ENCODE data around the gene ANKEF1. TPM values are rescaled to one million over a fixed set of nuclear protein-coding genes. Genes with fewer than 3 reads are reported as not detected.

ANKEF1 gene
- total RNA-seq, 4 donors from 2014 or later: 10.1 to 14.2 (median 11.5) TPM

DNA sequence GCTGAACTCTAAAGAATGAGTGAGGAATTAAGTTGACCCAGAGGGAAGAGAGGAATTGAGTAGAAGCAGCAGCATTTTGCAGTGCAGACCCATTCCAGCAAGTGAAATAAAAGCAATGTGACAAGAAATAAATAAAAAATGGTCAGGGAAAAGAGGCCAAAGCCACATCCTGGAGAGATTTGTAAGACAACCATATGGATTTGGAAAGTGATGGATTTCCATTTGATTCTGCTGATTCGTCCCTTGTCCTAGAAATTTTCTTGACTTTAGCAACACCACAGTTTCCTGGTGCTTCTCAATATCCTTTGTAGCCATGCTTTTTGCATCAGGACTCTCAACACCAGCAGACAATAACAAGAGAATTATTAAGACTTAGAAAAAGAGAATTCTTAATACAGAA is 29.8 kb downstream of the ANKEF1 start:
- Histone ChIP-seq H3K4me3 (replicated peaks in 1 of 3) (no peak overlapping the region), H3K9me3 (no peaks in the 10 kb centered on the region), H3K36me3 (no peaks in the 10 kb centered on the region), H3K27me3 (no peaks in the 10 kb centered on the region), H3K27ac (no peak overlapping the region), H3K4me1 (no peaks in the 10 kb centered on the region)
- 77 to 88% methylated on average over 1 of the region's 1 CpG for whole genome bisulfite sequencing, 2 donors
- intact Hi-C loops (cut with DNase I): no loop called here
- TF ChIP-seq, protein P1, sequence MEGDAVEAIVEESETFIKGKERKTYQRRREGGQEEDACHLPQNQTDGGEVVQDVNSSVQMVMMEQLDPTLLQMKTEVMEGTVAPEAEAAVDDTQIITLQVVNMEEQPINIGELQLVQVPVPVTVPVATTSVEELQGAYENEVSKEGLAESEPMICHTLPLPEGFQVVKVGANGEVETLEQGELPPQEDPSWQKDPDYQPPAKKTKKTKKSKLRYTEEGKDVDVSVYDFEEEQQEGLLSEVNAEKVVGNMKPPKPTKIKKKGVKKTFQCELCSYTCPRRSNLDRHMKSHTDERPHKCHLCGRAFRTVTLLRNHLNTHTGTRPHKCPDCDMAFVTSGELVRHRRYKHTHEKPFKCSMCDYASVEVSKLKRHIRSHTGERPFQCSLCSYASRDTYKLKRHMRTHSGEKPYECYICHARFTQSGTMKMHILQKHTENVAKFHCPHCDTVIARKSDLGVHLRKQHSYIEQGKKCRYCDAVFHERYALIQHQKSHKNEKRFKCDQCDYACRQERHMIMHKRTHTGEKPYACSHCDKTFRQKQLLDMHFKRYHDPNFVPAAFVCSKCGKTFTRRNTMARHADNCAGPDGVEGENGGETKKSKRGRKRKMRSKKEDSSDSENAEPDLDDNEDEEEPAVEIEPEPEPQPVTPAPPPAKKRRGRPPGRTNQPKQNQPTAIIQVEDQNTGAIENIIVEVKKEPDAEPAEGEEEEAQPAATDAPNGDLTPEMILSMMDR (IDR thresholded peaks at IDR 0.05): no peak
- TF ChIP-seq POLR2A (IDR thresholded peaks at IDR 0.05): no peak
- DNase-seq: no peak

DNA sequence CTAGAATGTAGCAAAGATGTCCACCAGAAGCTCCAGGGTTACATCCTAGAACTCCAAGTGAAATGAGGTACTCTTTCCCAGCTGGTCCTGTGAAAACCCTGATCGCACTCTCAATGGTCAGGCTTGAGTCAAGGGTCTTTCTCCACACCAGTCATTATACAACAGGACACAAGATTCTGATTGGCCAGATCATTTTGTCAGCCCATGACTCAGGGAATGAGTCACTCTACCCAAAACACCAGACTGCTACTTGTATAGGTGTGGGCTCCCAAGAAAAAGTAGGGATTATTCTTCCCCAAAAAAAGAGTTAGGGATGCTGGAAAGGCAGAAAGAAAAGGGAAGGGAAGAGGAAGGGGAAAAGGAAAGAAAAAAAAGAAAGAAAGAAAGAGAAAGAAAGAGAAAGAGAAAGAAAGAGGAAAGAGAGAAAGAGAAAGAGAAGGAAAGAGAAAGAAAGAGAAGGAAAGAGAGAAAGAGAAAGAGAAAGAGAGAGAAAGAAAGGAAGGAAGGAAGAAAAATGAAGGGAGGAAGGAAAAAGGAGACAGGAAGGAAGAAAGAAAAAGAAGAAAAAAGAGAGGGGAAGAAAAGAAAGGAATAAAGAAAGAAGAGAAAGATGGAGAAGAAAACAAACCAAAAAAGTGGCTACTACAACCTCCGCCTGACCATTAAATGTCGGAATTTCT is 30.5 kb downstream of the ANKEF1 start:
- 91 to 92% methylated on average over 3 of the region's 3 CpGs for WGBS, 2 donors
- Histone ChIP-seq H3K4me3 (replicated peaks in 1 of 3) (no peak overlapping the region), H3K4me1 (no peaks in the 10 kb centered on the region), H3K36me3 (no peaks in the 10 kb centered on the region), H3K27me3 (no peaks in the 10 kb centered on the region), H3K9me3 (no peaks in the 10 kb centered on the region), H3K27ac (no peak overlapping the region)
- TF ChIP-seq, protein P1 (IDR thresholded peaks at IDR 0.05): no peak
- TF ChIP-seq POLR2A (IDR thresholded peaks at IDR 0.05): no peak
- DNase-seq: no peak
- intact Hi-C loops (cut with DNase I): no loop called here

DNA sequence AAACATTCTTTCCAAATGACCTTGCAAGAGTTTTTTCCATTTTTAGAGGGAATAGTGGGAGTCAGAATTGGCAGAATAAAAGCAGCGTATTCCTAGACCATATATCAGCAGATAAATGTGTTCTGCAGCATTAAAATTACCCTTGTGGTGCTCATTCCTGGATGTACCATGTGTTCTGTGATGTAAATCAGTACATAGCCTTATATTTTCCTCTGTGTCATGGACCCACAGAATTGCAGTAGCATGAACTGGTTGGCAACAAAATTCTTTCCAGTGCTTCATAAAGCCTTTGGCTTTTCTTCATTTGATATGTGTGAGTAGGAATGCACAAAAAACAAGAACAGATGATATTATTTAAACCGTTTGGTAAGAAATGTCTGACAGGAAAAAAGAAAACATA is 32.5 kb downstream of the ANKEF1 start:
- DNase-seq: no peak
- Histone ChIP-seq H3K9me3 (no peaks in the 10 kb centered on the region), H3K27me3 (no peaks in the 10 kb centered on the region), H3K36me3 (no peaks in the 10 kb centered on the region), H3K4me1 (no peaks in the 10 kb centered on the region), H3K27ac (no peak overlapping the region), H3K4me3 (replicated peaks in 1 of 3) (no peak overlapping the region)
- WGBS, 2 donors: 68 to 83% methylated on average over 2 of the region's 2 CpGs
- intact Hi-C loops (cut with DNase I): no loop called here
- no peak for TF ChIP-seq POLR2A (IDR thresholded peaks at IDR 0.05)
- TF ChIP-seq, protein P1 (IDR thresholded peaks at IDR 0.05): no peak

DNA sequence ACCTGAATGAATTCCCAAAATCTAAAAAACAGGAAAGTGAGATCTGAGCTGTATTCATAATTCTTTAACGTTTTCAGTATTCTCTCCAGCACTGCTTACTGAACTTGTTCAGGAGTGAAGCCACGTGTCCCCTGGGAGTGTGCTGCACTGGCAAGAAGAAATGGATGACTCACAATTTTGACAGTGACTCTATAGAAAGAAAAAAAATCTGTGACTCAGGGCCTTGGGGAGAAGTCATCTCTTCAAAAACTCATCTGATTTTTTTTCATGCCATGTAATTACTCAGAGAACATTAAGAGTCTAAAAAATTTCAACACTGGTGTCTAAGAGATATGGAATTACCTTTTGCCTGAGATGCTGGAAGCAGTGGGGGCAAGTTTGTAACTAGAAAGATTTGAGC is 39.7 kb downstream of the ANKEF1 start:
- Histone ChIP-seq H3K4me3 (replicated peaks in 1 of 3) (no peak overlapping the region), H3K27me3 (no peaks in the 10 kb centered on the region), H3K9me3 (no peaks in the 10 kb centered on the region), H3K36me3 (no peaks in the 10 kb centered on the region), H3K27ac (no peak overlapping the region), H3K4me1 (no peaks in the 10 kb centered on the region)
- intact Hi-C loops (cut with DNase I): no loop called here
- 39 to 44% methylated on average over 2 of the region's 2 CpGs for WGBS, 2 donors
- no peak for TF ChIP-seq POLR2A (IDR thresholded peaks at IDR 0.05)
- TF ChIP-seq, protein P1 (IDR thresholded peaks at IDR 0.05): no peak
- peak in 1 of 2 donors; percentile 3 for DNase-seq

DNA sequence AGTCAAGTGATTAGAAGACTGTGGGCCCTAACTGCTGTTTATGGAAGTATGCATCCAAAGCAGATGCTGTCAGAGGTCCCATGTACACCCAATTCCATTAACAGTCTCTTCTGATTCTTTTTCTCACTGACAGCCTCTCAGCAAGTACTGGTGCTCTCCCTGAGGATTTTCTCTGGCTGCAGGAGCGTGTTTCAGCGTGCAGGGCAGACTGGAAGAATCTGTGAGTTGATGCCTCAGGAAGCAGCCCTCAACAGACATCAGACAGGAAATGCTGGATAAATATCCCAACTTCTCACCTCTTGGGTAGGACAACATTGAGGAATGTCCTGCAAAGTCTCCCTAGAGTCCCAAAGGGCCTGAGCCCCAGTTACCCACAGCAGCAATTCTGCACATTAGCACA is 40.8 kb downstream of the ANKEF1 start:
- TF ChIP-seq POLR2A (IDR thresholded peaks at IDR 0.05): no peak
- TF ChIP-seq, protein P1 (IDR thresholded peaks at IDR 0.05): no peak
- Histone ChIP-seq H3K36me3 (no peaks in the 10 kb centered on the region), H3K27me3 (no peaks in the 10 kb centered on the region), H3K27ac (no peak overlapping the region), H3K4me1 (no peaks in the 10 kb centered on the region), H3K4me3 (replicated peaks in 1 of 3) (no peak overlapping the region), H3K9me3 (no peaks in the 10 kb centered on the region)
- 66 to 93% methylated on average over 2 of the region's 2 CpGs for WGBS, 2 donors
- intact Hi-C loops (cut with DNase I): no loop called here
- DNase-seq: no peak

Measured in thyroid gland (tissue), 4 donors.